K562 (cell line): ENCODE data around the gene NTF4. TPM values are rescaled to one million over a fixed set of nuclear protein-coding genes. Genes with fewer than 3 reads are reported as not detected.

ENCODE experiments used
- ATAC-seq: fragments of 200-7000 bp; cut with Tn5 transposase; 3 replicates; pipeline ENCODE4 v1.9.1; 2020; ENCODE audit warnings: moderate library complexity
- BruUV-seq: library from RNA; stranded (reverse); fragments of 400-500 nt; replicated peaks from 2 replicates; lab custom pipeline; 2021; lab: Mats Ljungman, UMichigan
- CTCF ChIA-PET: fragments of 300-600 bp; formaldehyde crosslinking; extraction: SDS; loops from one replicate; lab custom pipeline; 2021; ENCODE audit warnings: low intra/inter-chr PET ratio; lab: Yijun Ruan, JAX
- POLR2A ChIA-PET: fragments of 300-600, 350-650 bp; sonication (Branson Sonifier 250); formaldehyde crosslinking; extraction: SDS; loops from one replicate; lab custom pipeline; 2021; ENCODE audit warnings: antibody characterized with exemption, inconsistent platforms; lab: Yijun Ruan, JAX
- DNase-seq, 4 experiments: peaks; one replicate each; pipeline versions ENCODE4 v3.0.0 to v3.0.0-alpha.2; 2011 to 2018; ENCODE audit warnings: low spot score in 3 of 4, mixed read lengths in 3 of 4; ENCODE audit errors: extremely low read depth in 1 of 4
- FAIRE-seq: peaks from 2 replicates; lab custom pipeline; 2011; peaks lifted over from hg19 to GRCh38; lab: Jason Lieb, UNC
- H2AFZ ChIP-seq: 2 replicates; pipeline ENCODE4 v1.6.0; 2011; ENCODE audit warnings: low read depth, low read length, control low read depth, inconsistent platforms
- H3K27ac ChIP-seq: fragments of 200-600 bp; 3 replicates; pipeline ENCODE4 v1.8.0; 2011; ENCODE audit warnings: low read depth, mild to moderate bottlenecking, control low read depth, inconsistent platforms, low read length, moderate library complexity, mixed read lengths; ENCODE audit errors: extremely low read depth
- H3K27me3 ChIP-seq, 2 experiments: fragments of 300-600 bp in 1 of 2; 2 replicates in 1 of 2; 3 replicates in 1 of 2; pipeline versions ENCODE4 v1.6.0 to v1.8.0; 2011; ENCODE audit warnings: inconsistent platforms in 2 of 2, low read length in 2 of 2, mild to moderate bottlenecking in 1 of 2, mixed read lengths in 1 of 2, moderate library complexity in 1 of 2; ENCODE audit not compliant: control insufficient read depth in 2 of 2, insufficient read depth in 2 of 2
- H3K36me3 ChIP-seq: fragments of 300-600 bp; 3 replicates; pipeline ENCODE4 v1.8.0; 2011; ENCODE audit warnings: mild to moderate bottlenecking, low read length, inconsistent platforms; ENCODE audit not compliant: control insufficient read depth, insufficient read depth
- H3K4me1 ChIP-seq, 2 experiments: fragments of 200-600 bp in 1 of 2; replicated peaks in 1 of 2; 2 replicates in 1 of 2; 3 replicates in 1 of 2; pipeline versions ENCODE4 v1.5.1 to v1.8.0; 2011; ENCODE audit warnings: inconsistent platforms in 2 of 2, low read length in 2 of 2, mild to moderate bottlenecking in 1 of 2, mixed read lengths in 1 of 2, moderate library complexity in 1 of 2; ENCODE audit not compliant: control insufficient read depth in 2 of 2, insufficient read depth in 2 of 2
- H3K4me2 ChIP-seq: 2 replicates; pipeline ENCODE4 v1.6.1; 2011; ENCODE audit warnings: low read length, control low read depth, inconsistent platforms, mixed read lengths; ENCODE audit not compliant: insufficient read depth
- H3K4me3 ChIP-seq: fragments of 200-600 bp; sonication (generic), shearing (Covaris generic); 2 replicates; pipeline ENCODE4 v1.5.1; 2016; ENCODE audit warnings: control low read depth, inconsistent platforms
- H3K79me2 ChIP-seq: fragments of 200-600 bp; 3 replicates; pipeline ENCODE4 v1.8.0; 2011; ENCODE audit warnings: low read length, inconsistent platforms; ENCODE audit not compliant: control insufficient read depth, insufficient read depth
- H3K9ac ChIP-seq, 2 experiments: 2 replicates each; pipeline versions ENCODE4 v1.6.0 to v1.6.1; 2011; ENCODE audit warnings: low read depth in 2 of 2, low read length in 2 of 2, control low read depth in 1 of 2, inconsistent platforms in 1 of 2, mild to moderate bottlenecking in 1 of 2, mixed read lengths in 1 of 2; ENCODE audit not compliant: insufficient read depth in 1 of 2
- H3K9me1 ChIP-seq: one replicate; pipeline ENCODE4 v1.6.0; 2011; ENCODE audit warnings: inconsistent platforms, mild to moderate bottlenecking, low read length, moderate library complexity; ENCODE audit not compliant: control insufficient read depth, insufficient read depth
- H3K9me3 ChIP-seq: replicated peaks from 2 replicates; pipeline ENCODE4 v1.5.1; 2011; ENCODE audit warnings: low read depth, low read length, inconsistent platforms; ENCODE audit not compliant: control insufficient read depth, insufficient read depth
- H4K20me1 ChIP-seq: replicated peaks from 2 replicates; pipeline ENCODE4 v1.6.1; 2011; ENCODE audit warnings: low read length, inconsistent platforms, mixed read lengths; ENCODE audit not compliant: control insufficient read depth, insufficient read depth
- ARNT ChIP-seq, 2 experiments: fragments of 450-650 bp; IDR thresholded peaks; 2 replicates each; pipeline ENCODE4 v1.6.1; 2016; ENCODE audit warnings: mild to moderate bottlenecking in 1 of 2
- BRCA1 ChIP-seq, 2 experiments: fragments of 450-650 bp in 1 of 2; sonication (generic) in 1 of 2; formaldehyde crosslinking in 1 of 2; IDR thresholded peaks; 2 replicates each; pipeline versions ENCODE4 v1.5.0 to v1.6.1; 2017 to 2020; ENCODE audit warnings: mild to moderate bottlenecking in 1 of 2, missing genetic modification reagents in 1 of 2
- CTCF ChIP-seq, 3 experiments: IDR thresholded peaks in 2 of 3; conservative IDR thresholded peaks in 1 of 3; 2 replicates each; pipeline ENCODE4 v1.5.1; 2011 to 2012; ENCODE audit warnings: low read length in 3 of 3, mild to moderate bottlenecking in 3 of 3, control low read depth in 2 of 3, improper control_type of control experiment in 1 of 3, inconsistent platforms in 1 of 3, low read depth in 1 of 3, mixed read lengths in 1 of 3, moderate library complexity in 1 of 3; ENCODE audit not compliant: insufficient read depth in 2 of 3
- MAFG ChIP-seq: fragments of 450-650 bp; conservative IDR thresholded peaks from 2 replicates; pipeline ENCODE4 v1.6.1; 2016; ENCODE audit warnings: missing genetic modification characterization, missing compliant biosample characterization
- MAFK ChIP-seq: IDR thresholded peaks from 2 replicates; pipeline ENCODE4 v1.6.1; 2011; ENCODE audit warnings: low read length, improper control_type of control experiment
- PML ChIP-seq: IDR thresholded peaks from 2 replicates; pipeline ENCODE4 v1.6.1; 2012; ENCODE audit warnings: low read length, inconsistent platforms
- POLR2A ChIP-seq: fragments of 450-650 bp; conservative IDR thresholded peaks from 2 replicates; pipeline ENCODE4 v1.6.1; 2016
- PYGO2 ChIP-seq: fragments of 450-650 bp; IDR thresholded peaks from 2 replicates; pipeline ENCODE4 v1.6.1; 2016; ENCODE audit warnings: mild to moderate bottlenecking, missing genetic modification characterization, moderate library complexity, missing compliant biosample characterization
- ZBTB26 ChIP-seq: fragments of 450-650 bp; formaldehyde crosslinking; IDR thresholded peaks from 2 replicates; pipeline ENCODE4 v1.4.0; 2022; ENCODE audit warnings: missing genetic modification characterization
- ZBTB33 ChIP-seq: sonication (generic); formaldehyde crosslinking; IDR thresholded peaks from 2 replicates; pipeline ENCODE4 v1.8.1; 2023; ENCODE audit warnings: mild to moderate bottlenecking, missing genetic modification reagents
- ZFP30 ChIP-seq: fragments of 250-450 bp; sonication (Bioruptor Pico); IDR thresholded peaks from 2 replicates; pipeline ENCODE4 v1.8.0; 2022; ENCODE audit warnings: moderate library complexity, mild to moderate bottlenecking, inconsistent platforms, borderline replicate concordance
- ZNF232 ChIP-seq: sonication (generic); formaldehyde crosslinking; IDR thresholded peaks from 2 replicates; pipeline ENCODE4 v1.8.0; 2022; ENCODE audit warnings: mild to moderate bottlenecking, missing genetic modification reagents
- ZNF740 ChIP-seq, 3 experiments: fragments of 200-800 bp in 1 of 3; sonication (Bioruptor generic) in 1 of 3; sonication (generic) in 1 of 3; formaldehyde crosslinking in 1 of 3; IDR thresholded peaks; 2 replicates each; pipeline versions ENCODE4 v1.6.1 to v1.8.0; 2016 to 2022; ENCODE audit warnings: mild to moderate bottlenecking in 2 of 3, missing compliant biosample characterization in 2 of 3, missing genetic modification characterization in 2 of 3, missing genetic modification reagents in 1 of 3
- ZNF77 ChIP-seq: fragments of 250-450 bp; sonication (Bioruptor Pico); IDR thresholded peaks from 2 replicates; pipeline ENCODE4 v1.5.0; 2020
- WGBS: fragments of 100-300 bp; shearing (Covaris generic); methylation state at CpG from one replicate; pipeline ENCODE4 v1.1.6; 2016; ENCODE audit warnings: low coverage, mixed read lengths; ENCODE audit not compliant: insufficient coverage; ENCODE audit errors: missing lambda C conversion rate; 5-methylcytosine and 5-hydroxymethylcytosine counted together
- in situ Hi-C: fragments of 300-500 bp; cut with MboI; formaldehyde crosslinking; loops from 4 replicates; pipeline ENCODE4 v1.15.0; 2018; ENCODE audit warnings: inconsistent platforms, mixed read lengths
- intact Hi-C: fragments of 100-400 bp; cut with micrococcal nuclease; formaldehyde crosslinking; loops from 2 replicates; pipeline ENCODE4 v1.14.2; 2022
- polyA plus RNA-seq, 8 experiments: library from polyadenylated mRNA; depleted of rRNA in 4 of 8; stranded (reverse) in 5 of 8; unstranded in 3 of 8; fragments of >200 nt; fragmentation: Nextera tagmentation in 2 of 8; fragmentation: Illumina TruSeq in 1 of 8; extraction: Ambion mirVana in 2 of 8; extraction: Trizol in 1 of 8; gene quantifications; 2 replicates each; pipeline versions ENCODE4 v1.2.1 to v1.2.3, GENCODE V29; 2011 to 2014; ENCODE audit warnings: inconsistent platforms in 1 of 8, missing spikeins in 1 of 8
- total RNA-seq, 7 experiments: library from RNA; depleted of rRNA in 6 of 7; stranded (reverse); fragments of >200 nt in 6 of 7; fragmentation: Illumina TruSeq in 2 of 7; extraction: Trizol in 2 of 7; gene quantifications; 2 replicates each; pipeline versions ENCODE4 v1.2.1 to v1.2.3, GENCODE V29; 2011 to 2021; ENCODE audit warnings: low replicate concordance in 1 of 7

The NTF4 gene
- total and polyA plus RNA-seq, 9 of the 15 experiments (the other 6 are each of a cell fraction or from before 2014, with no cell fraction given), result not detected

GRCh38 chr19:49109569-49110233 lies 45.1 kb upstream of the NTF4 start:
- peaks cover 22 to 53% of the 10 kb centered on the region in 2 experiments for H3K4me1 ChIP-seq
- no peak for ATAC-seq
- WGBS, result 78% methylated on average over 5 of the region's 8 CpGs
- peaks cover 11% of the 10 kb centered on the region for H3K9me1 ChIP-seq
- H4K20me1 ChIP-seq, result peaks cover 14% of the 10 kb centered on the region
- ChIA-PET POLR2A (interaction anchor here (0.6 to 2.2 kb wide), 4 partner anchors 14 to 229 kb away, joined by 3 to 12 read pairs (median 4); no protein-coding TSS in a partner anchor), CTCF (no interaction called here)
- intact Hi-C loops (no loop called here), in situ Hi-C loops (loop anchor here (10.0 kb wide), 1 partner anchor 1225 kb away; no protein-coding TSS in a partner anchor)
- peak; percentile 61 for FAIRE-seq
- no peak overlapping the region for H2AFZ ChIP-seq
- no TSS peak for BruUV-seq
- DNase-seq, result no peak
- no peaks in the 10 kb centered on the region for H3K27me3 ChIP-seq
- H3K4me2 ChIP-seq, result no peak overlapping the region
- H3K27ac ChIP-seq, result no peak overlapping the region
- H3K9ac ChIP-seq, result peak overlapping the region in 1 of 2 experiments; percentile 57; a peak in 1 of 4 replicates
- H3K9me3 ChIP-seq, result no peaks in the 10 kb centered on the region
- H3K36me3 ChIP-seq, result peaks cover 52% of the 10 kb centered on the region
- no peak overlapping the region for H3K4me3 ChIP-seq
- peaks cover 7% of the 10 kb centered on the region for H3K79me2 ChIP-seq
- TF ChIP-seq CTCF (IDR thresholded peaks at IDR 0.05 in 2 of 3, conservative IDR thresholded peaks at IDR 0.05 in 1 of 3; ENCODE audit: insufficient read depth in 2 of 3, low read depth in 1 of 3, low read length in 3 of 3), result no peak
- TF ChIP-seq ARNT (IDR thresholded peaks at IDR 0.05), result no peak
- 0 out of 2 replicates have a peak, but pooled peaks have one; percentile 18 for TF ChIP-seq ZBTB33 (CRISPR knock-in tag)
- 0 out of 2 replicates have a peak, but pooled peaks have one; percentile 11 for TF ChIP-seq PML
- no peak for TF ChIP-seq ZFP30
- no peak for TF ChIP-seq BRCA1 (IDR thresholded peaks at IDR 0.05)
- TF ChIP-seq BRCA1 (CRISPR knock-in tag; IDR thresholded peaks at IDR 0.05), result 0 out of 2 replicates have a peak, but pooled peaks have one; percentile 26
- TF ChIP-seq ZNF740 (CRISPR knock-in tag; IDR thresholded peaks at IDR 0.05), result no peak
- 0 out of 4 replicates have a peak, but pooled peaks of 1 of the 2 experiments have one; percentile 26 for TF ChIP-seq ZNF740 (tag; IDR thresholded peaks at IDR 0.05)
- no peak for TF ChIP-seq MAFK
- peak; percentile 46; the same call in 1 of the 2 replicates for TF ChIP-seq POLR2A
- no peak for TF ChIP-seq PYGO2 (tag)
- no peak for TF ChIP-seq ZNF77 (CRISPR knock-in tag)
- no peak for TF ChIP-seq ZNF232
- no peak for TF ChIP-seq ZBTB26 (CRISPR knock-in tag)
- no peak for TF ChIP-seq MAFG (tag)
